CD4-positive, alpha-beta T cell treated with Interleukin-10 for 1 hour (primary cell): ENCODE measurements around the gene DPYSL5.
"Not testable (repeated sequence)": the region's sequence is repeated elsewhere in the genome, so short reads cannot be mapped to it uniquely, and the experiment has no call there.

ENCODE experiments used
- DNase-seq: peaks from one replicate; pipeline ENCODE4 v3.0.0-alpha.2; 2020

Gene DPYSL5

GRCh38 chr2:26847655-26848335, at the start of gene DPYSL5:
Gene DPYSL5, plus strand, starts transcription at chr2:26848132. Its CDS starts 50,368 bp downstream, at chr2:26898500.
- no peak for DNase-seq

GRCh38 chr2:26801328-26801727, 46.6 kb upstream of the DPYSL5 start:
- no peak for DNase-seq

GRCh38 chr2:26801796-26802195, 46.1 kb upstream of the DPYSL5 start:
- no peak for DNase-seq

- DNase-seq = no peak
Observed at GRCh38 chr2:26805241-26805676, 42.7 kb upstream of the DPYSL5 start.

GRCh38 chr2:26807788-26808460, 40.0 kb upstream of the DPYSL5 start:
- no peak for DNase-seq

GRCh38 chr2:26809211-26809610, 38.7 kb upstream of the DPYSL5 start:
- DNase-seq = no peak

GRCh38 chr2:26809876-26810577, 37.9 kb upstream of the DPYSL5 start:
- peak; percentile 4 for DNase-seq

GRCh38 chr2:26811261-26811660, 36.7 kb upstream of the DPYSL5 start:
- DNase-seq = no peak

GRCh38 chr2:26811791-26812694, 35.9 kb upstream of the DPYSL5 start:
- no peak for DNase-seq

GRCh38 chr2:26812731-26813130, 35.2 kb upstream of the DPYSL5 start:
- no peak for DNase-seq

GRCh38 chr2:26814072-26814765, 33.7 kb upstream of the DPYSL5 start:
- DNase-seq = not testable (repeated sequence)

GRCh38 chr2:26816893-26817292, 31.0 kb upstream of the DPYSL5 start:
- DNase-seq = no peak

GRCh38 chr2:26818255-26818654, 29.7 kb upstream of the DPYSL5 start:
- DNase-seq = no peak

- no peak for DNase-seq
Observed at GRCh38 chr2:26818972-26819371, 29.0 kb upstream of the DPYSL5 start.

GRCh38 chr2:26820932-26821331, 27.0 kb upstream of the DPYSL5 start:
- no peak for DNase-seq

- DNase-seq = no peak
Observed at GRCh38 chr2:26822877-26823276, 25.1 kb upstream of the DPYSL5 start.

GRCh38 chr2:26838121-26838906, 9.6 kb upstream of the DPYSL5 start:
- DNase-seq = no peak

GRCh38 chr2:26840937-26841610, 6.9 kb upstream of the DPYSL5 start:
- DNase-seq = no peak

GRCh38 chr2:26843041-26843440, 4.9 kb upstream of the DPYSL5 start:
- DNase-seq = no peak

GRCh38 chr2:26845021-26845420, 2.9 kb upstream of the DPYSL5 start:
- no peak for DNase-seq
